HEK293T (cell line): ENCODE data around the gene EPHB1.

ENCODE experiments used
- CTCF ChIA-PET: fragments of 350-600 bp; formaldehyde crosslinking; extraction: SDS; loops from one replicate; lab custom pipeline; 2021; ENCODE audit warnings: antibody characterized with exemption, inconsistent platforms; lab: Yijun Ruan, JAX
- POLR2A ChIA-PET: fragments of 350-600 bp; formaldehyde crosslinking; extraction: SDS; loops from one replicate; lab custom pipeline; 2020; ENCODE audit warnings: antibody characterized with exemption, inconsistent platforms; lab: Yijun Ruan, JAX
- DNase-seq: peaks from one replicate; pipeline ENCODE4 v3.0.0; 2012; ENCODE audit warnings: mixed read lengths; ENCODE audit errors: extremely low spot score
- ARNT ChIP-seq: fragments of 450-650 bp; IDR thresholded peaks from 2 replicates; pipeline ENCODE4 v1.6.1; 2017; ENCODE audit warnings: mild to moderate bottlenecking
- BHLHE40 ChIP-seq: fragments of 450-650 bp; IDR thresholded peaks from 2 replicates; pipeline ENCODE4 v1.6.1; 2016; ENCODE audit warnings: mild to moderate bottlenecking, moderate library complexity, borderline replicate concordance
- CTBP1 ChIP-seq: fragments of 450-650 bp; IDR thresholded peaks from 2 replicates; pipeline ENCODE4 v1.6.1; 2016; ENCODE audit warnings: borderline replicate concordance
- ELF4 ChIP-seq: fragments of 450-650 bp; IDR thresholded peaks from 2 replicates; pipeline ENCODE4 v1.6.1; 2017; ENCODE audit warnings: antibody characterized with exemption
- FOXA1 ChIP-seq: fragments of 450-650 bp; IDR thresholded peaks from 2 replicates; pipeline ENCODE4 v1.6.1; 2016; ENCODE audit warnings: mild to moderate bottlenecking
- FOXK2 ChIP-seq: fragments of 450-650 bp; IDR thresholded peaks from 2 replicates; pipeline ENCODE4 v1.6.1; 2016; ENCODE audit warnings: mild to moderate bottlenecking
- FOXM1 ChIP-seq: fragments of 450-650 bp; IDR thresholded peaks from 2 replicates; pipeline ENCODE4 v1.6.1; 2017; ENCODE audit warnings: mild to moderate bottlenecking, borderline replicate concordance
- HDGF ChIP-seq: fragments of 450-650 bp; IDR thresholded peaks from 2 replicates; pipeline ENCODE4 v1.6.1; 2017; ENCODE audit warnings: antibody characterized with exemption, borderline replicate concordance
- L3MBTL2 ChIP-seq: fragments of 450-650 bp; conservative IDR thresholded peaks from 2 replicates; pipeline ENCODE4 v1.6.1; 2016; ENCODE audit warnings: mild to moderate bottlenecking
- LEF1 ChIP-seq: fragments of 450-650 bp; IDR thresholded peaks from 2 replicates; pipeline ENCODE4 v1.6.1; 2017; ENCODE audit warnings: mild to moderate bottlenecking, borderline replicate concordance
- NFRKB ChIP-seq: fragments of 450-650 bp; IDR thresholded peaks from 2 replicates; pipeline ENCODE4 v1.6.1; 2016; ENCODE audit warnings: mild to moderate bottlenecking, moderate library complexity
- PKNOX1 ChIP-seq: fragments of 450-650 bp; IDR thresholded peaks from 2 replicates; pipeline ENCODE4 v1.6.1; 2016
- SP1 ChIP-seq: fragments of 450-650 bp; IDR thresholded peaks from 2 replicates; pipeline ENCODE4 v1.6.1; 2017
- SUZ12 ChIP-seq: fragments of 450-650 bp; IDR thresholded peaks from 2 replicates; pipeline ENCODE4 v1.6.1; 2016; ENCODE audit warnings: mild to moderate bottlenecking
- TARDBP ChIP-seq: fragments of 450-650 bp; IDR thresholded peaks from 2 replicates; pipeline ENCODE4 v1.6.1; 2016
- ZNF384 ChIP-seq: fragments of 450-650 bp; IDR thresholded peaks from 2 replicates; pipeline ENCODE4 v1.6.1; 2016

EPHB1 gene

GRCh38 chr3:135176881-135177280 lies 381.8 kb downstream of the EPHB1 start:
- CTCF ChIA-PET: interaction anchor here (1.2 kb wide), 1 partner anchor 38 kb away, joined by 3 read pairs; no protein-coding TSS in a partner anchor
- TF ChIP-seq SP1: no peak
- DNase-seq: no peak
- POLR2A ChIA-PET: no interaction called here

- CTCF ChIA-PET: interaction anchor here (0.6 kb wide), 1 partner anchor 326 kb away, joined by 4 read pairs; no protein-coding TSS in a partner anchor
- POLR2A ChIA-PET: no interaction called here
- TF ChIP-seq NFRKB (no peak), SUZ12 (no peak)
- DNase-seq: no peak
These were observed 383.5 kb downstream of the EPHB1 start for GRCh38 chr3:135178566-135178965.

- ChIA-PET POLR2A (no interaction called here), CTCF (no interaction called here)
- DNase-seq: no peak
- no peak for TF ChIP-seq CTBP1
- TF ChIP-seq FOXK2: no peak
- no peak for TF ChIP-seq PKNOX1
- no peak for TF ChIP-seq ZNF384
- TF ChIP-seq SP1: no peak
- no peak for TF ChIP-seq NFRKB
- TF ChIP-seq L3MBTL2: no peak
- no peak for TF ChIP-seq HDGF
- no peak for TF ChIP-seq LEF1
- no peak for TF ChIP-seq SUZ12
- no peak for TF ChIP-seq FOXA1
- no peak for TF ChIP-seq BHLHE40
- TF ChIP-seq TARDBP: no peak
- TF ChIP-seq ARNT: no peak
These were observed 386.3 kb downstream of the EPHB1 start for GRCh38 chr3:135181408-135181807.

DNA sequence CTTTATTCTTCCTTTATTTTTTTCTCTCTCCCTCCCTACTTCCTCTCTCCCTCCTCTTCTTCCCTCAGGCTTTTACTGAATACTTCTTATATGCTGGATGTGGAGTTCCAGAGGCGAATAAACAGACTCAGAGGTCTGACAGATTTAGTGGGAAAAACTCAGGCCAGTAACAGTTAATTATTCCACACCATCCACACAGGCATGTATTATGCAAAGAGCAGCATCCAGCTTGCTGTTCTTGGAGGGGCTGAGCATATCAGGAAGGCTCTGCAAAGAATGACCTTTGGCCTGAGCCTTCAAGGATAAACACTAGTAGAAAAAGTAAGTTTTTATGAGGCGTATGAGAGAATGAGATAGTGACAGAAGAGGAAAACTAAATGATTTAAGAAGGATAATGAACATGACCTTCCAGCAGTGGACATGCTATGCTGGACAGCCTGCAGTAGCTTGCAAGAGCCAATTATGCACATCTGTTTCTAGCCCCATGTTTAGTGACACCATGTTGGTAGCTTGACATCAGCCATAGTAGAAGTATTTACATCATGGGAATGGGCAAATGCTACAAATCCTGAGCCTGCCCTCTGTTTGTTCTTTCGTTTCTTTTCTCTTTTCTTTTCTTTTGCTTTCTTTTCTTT lies 387.4 kb downstream of the EPHB1 start:
- POLR2A ChIA-PET: no interaction called here
- CTCF ChIA-PET: no interaction called here
- no peak for TF ChIP-seq FOXK2
- no peak for TF ChIP-seq L3MBTL2
- TF ChIP-seq SUZ12: no peak
- no peak for TF ChIP-seq PKNOX1
- TF ChIP-seq BHLHE40: no peak
- DNase-seq: no peak

DNA sequence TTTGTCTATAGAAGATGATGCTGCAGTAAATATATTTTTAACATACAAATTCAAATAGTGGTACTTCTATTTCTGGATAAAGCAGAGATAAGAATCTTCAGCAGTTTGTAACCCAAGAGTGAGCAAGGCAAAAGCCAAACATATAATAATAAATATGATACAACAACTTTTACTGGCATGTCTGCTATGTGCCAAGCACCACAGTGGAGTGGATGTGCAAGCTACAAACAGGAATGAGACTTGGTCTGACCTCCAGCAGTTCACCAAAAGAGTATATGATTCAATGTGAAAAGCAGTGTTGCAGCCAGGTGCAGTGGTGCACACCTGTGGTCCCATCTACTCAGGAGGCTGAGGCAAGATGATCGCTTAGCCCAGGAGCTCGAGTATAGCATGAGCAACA lies 395.6 kb downstream of the EPHB1 start:
- CTCF ChIA-PET: no interaction called here
- TF ChIP-seq L3MBTL2 (no peak), LEF1 (no peak), FOXA1 (no peak), ELF4 (no peak), HDGF (no peak), FOXM1 (no peak), SUZ12 (no peak), ARNT (no peak), SP1 (no peak)
- POLR2A ChIA-PET: no interaction called here
- DNase-seq: no peak

DNA sequence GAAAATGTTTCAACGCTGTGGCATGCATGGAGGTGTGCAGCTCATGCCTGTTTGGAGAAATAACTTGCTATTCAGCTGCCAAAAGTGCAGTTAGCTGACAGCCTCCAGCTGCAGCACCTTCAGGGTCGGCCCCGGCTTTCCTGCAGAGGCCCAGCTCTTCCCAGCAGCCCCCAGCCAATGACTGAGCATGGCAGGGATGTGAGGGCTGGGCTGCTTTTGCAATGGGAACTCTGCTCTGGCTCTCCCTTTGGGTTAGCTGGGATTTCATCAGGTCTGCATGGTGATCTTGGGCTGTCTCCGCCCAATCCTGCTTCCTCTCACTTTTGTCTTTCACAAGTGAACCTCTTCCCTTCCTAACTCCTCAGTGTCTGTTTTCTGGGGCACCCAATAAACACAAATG lies 396.6 kb downstream of the EPHB1 start:
- TF ChIP-seq BHLHE40 (no peak), TARDBP (no peak), ELF4 (no peak), CTBP1 (no peak), L3MBTL2 (no peak)
- DNase-seq: no peak
- CTCF ChIA-PET: no interaction called here
- POLR2A ChIA-PET: no interaction called here

DNA sequence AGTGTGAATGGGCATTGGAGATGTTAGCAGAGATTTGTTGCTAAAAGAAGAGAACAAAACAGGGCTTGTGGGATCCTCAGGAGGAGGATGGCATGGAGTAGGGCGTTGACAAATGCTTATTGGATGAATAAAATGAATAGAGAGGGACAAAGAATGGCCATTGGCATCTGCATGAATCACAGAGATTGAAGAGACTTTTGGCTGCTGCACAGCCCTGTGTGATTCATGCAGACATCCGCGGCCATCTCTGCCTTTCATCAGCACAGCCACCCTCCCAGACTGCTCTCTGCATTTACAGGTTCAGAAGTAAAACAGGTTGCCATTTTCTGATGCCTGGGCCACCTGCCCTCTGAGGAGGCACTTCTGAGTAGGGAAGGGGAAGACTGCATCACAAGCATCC lies 397.9 kb downstream of the EPHB1 start:
- TF ChIP-seq FOXK2 (no peak), FOXA1 (no peak), BHLHE40 (no peak)
- CTCF ChIA-PET: no interaction called here
- POLR2A ChIA-PET: no interaction called here
- no peak for DNase-seq

- no peak for TF ChIP-seq FOXA1
- no peak for TF ChIP-seq SUZ12
- no peak for TF ChIP-seq FOXM1
- TF ChIP-seq CTBP1: no peak
- no peak for TF ChIP-seq LEF1
- TF ChIP-seq ELF4: no peak
- TF ChIP-seq HDGF: no peak
- no peak for TF ChIP-seq L3MBTL2
- no peak for TF ChIP-seq SP1
- no peak for TF ChIP-seq ARNT
- no peak for TF ChIP-seq NFRKB
- TF ChIP-seq BHLHE40: no peak
- no peak for TF ChIP-seq FOXK2
- no peak for TF ChIP-seq TARDBP
- no peak for TF ChIP-seq PKNOX1
- TF ChIP-seq ZNF384: no peak
- POLR2A ChIA-PET: no interaction called here
- CTCF ChIA-PET: no interaction called here
- no peak for DNase-seq
These were observed 402.2 kb downstream of the EPHB1 start for GRCh38 chr3:135197246-135197645.
